Mesenchymal stem cell (in vitro differentiated cells and primary cell): ENCODE data around the gene CCNB1. TPM values are rescaled to one million over a fixed set of nuclear protein-coding genes. Genes with fewer than 3 reads are reported as not detected.

ENCODE experiments used
- DNase-seq: peaks from one replicate; pipeline ENCODE4 v3.0.0-alpha.2; 2013
- H2AFZ ChIP-seq: one replicate; pipeline ENCODE4 v1.6.1; 2013; ENCODE audit warnings: low read depth, mild to moderate bottlenecking, control low read depth, inconsistent platforms, low read length, moderate library complexity
- H2AK5ac ChIP-seq: 2 replicates; pipeline ENCODE4 v1.6.1; 2013; ENCODE audit warnings: low read length, moderate library complexity, mild to moderate bottlenecking, inconsistent platforms; ENCODE audit not compliant: severe bottlenecking
- H2BK120ac ChIP-seq: one replicate; pipeline ENCODE4 v1.6.1; 2013; ENCODE audit warnings: low read depth, mild to moderate bottlenecking, inconsistent platforms, low read length, moderate library complexity
- H2BK12ac ChIP-seq, 2 experiments: one replicate each; pipeline ENCODE4 v1.6.1; 2013; ENCODE audit warnings: inconsistent platforms in 2 of 2, low read length in 2 of 2, mild to moderate bottlenecking in 2 of 2, moderate library complexity in 2 of 2, control low read depth in 1 of 2
- H2BK15ac ChIP-seq: one replicate; pipeline ENCODE4 v1.6.1; 2013; ENCODE audit warnings: mild to moderate bottlenecking, low read depth, inconsistent platforms; ENCODE audit not compliant: poor library complexity, severe bottlenecking
- H2BK5ac ChIP-seq: 2 replicates; pipeline ENCODE4 v1.6.1; 2013; ENCODE audit warnings: low read depth, mild to moderate bottlenecking, low read length, control low read depth, inconsistent platforms; ENCODE audit not compliant: poor library complexity, severe bottlenecking
- H3K14ac ChIP-seq, 2 experiments: one replicate each; pipeline ENCODE4 v1.6.1; 2013; ENCODE audit warnings: inconsistent platforms in 2 of 2, low read length in 2 of 2, control low read depth in 1 of 2, mild to moderate bottlenecking in 1 of 2, moderate library complexity in 1 of 2
- H3K18ac ChIP-seq, 2 experiments: one replicate each; pipeline ENCODE4 v1.6.1; 2013; ENCODE audit warnings: inconsistent platforms in 2 of 2, low read length in 2 of 2, control low read depth in 1 of 2, low read depth in 1 of 2, mild to moderate bottlenecking in 1 of 2
- H3K23ac ChIP-seq, 2 experiments: one replicate each; pipeline ENCODE4 v1.6.1; 2013; ENCODE audit warnings: inconsistent platforms in 2 of 2, low read length in 2 of 2, mild to moderate bottlenecking in 2 of 2, moderate library complexity in 2 of 2, control low read depth in 1 of 2
- H3K27ac ChIP-seq: 2 replicates; pipeline ENCODE4 v1.5.1; 2013; ENCODE audit warnings: mild to moderate bottlenecking, moderate library complexity, low read length, control low read depth, inconsistent platforms; ENCODE audit not compliant: poor library complexity, severe bottlenecking
- H3K27me3 ChIP-seq, 2 experiments: 2 replicates each; pipeline versions ENCODE4 v1.6.1 to v1.7.0; 2013; ENCODE audit warnings: low read length in 2 of 2, mild to moderate bottlenecking in 2 of 2, moderate library complexity in 2 of 2, control low read depth in 1 of 2, inconsistent platforms in 1 of 2; ENCODE audit not compliant: control insufficient read depth in 1 of 2, insufficient read depth in 1 of 2
- H3K36me3 ChIP-seq, 2 experiments: 2 replicates each; pipeline versions ENCODE4 v1.6.1 to v1.7.0; 2013; ENCODE audit warnings: low read length in 2 of 2, control low read depth in 1 of 2, inconsistent platforms in 1 of 2, low read depth in 1 of 2, mild to moderate bottlenecking in 1 of 2; ENCODE audit not compliant: insufficient read depth in 2 of 2, control insufficient read depth in 1 of 2
- H3K4ac ChIP-seq, 2 experiments: one replicate each; pipeline ENCODE4 v1.6.1; 2013; ENCODE audit warnings: inconsistent platforms in 2 of 2, low read length in 2 of 2, mild to moderate bottlenecking in 2 of 2, moderate library complexity in 2 of 2, control low read depth in 1 of 2, low read depth in 1 of 2
- H3K4me1 ChIP-seq: 2 replicates; pipeline ENCODE4 v1.6.1; 2013; ENCODE audit warnings: low read depth, low read length, control low read depth; ENCODE audit not compliant: control insufficient read depth, insufficient read depth
- H3K4me2 ChIP-seq: 2 replicates; pipeline ENCODE4 v1.6.1; 2013; ENCODE audit warnings: low read length, mild to moderate bottlenecking, inconsistent platforms; ENCODE audit not compliant: poor library complexity, severe bottlenecking
- H3K4me3 ChIP-seq, 2 experiments: 2 replicates each; pipeline versions ENCODE4 v1.5.1 to v1.7.0; 2013; ENCODE audit warnings: low read length in 2 of 2, mild to moderate bottlenecking in 2 of 2, control low read depth in 1 of 2, low read depth in 1 of 2; ENCODE audit not compliant: insufficient read depth in 1 of 2
- H3K79me1 ChIP-seq: replicated peaks from 2 replicates; pipeline ENCODE4 v1.6.1; 2013; ENCODE audit warnings: mild to moderate bottlenecking, control low read depth, low read length, inconsistent platforms; ENCODE audit not compliant: poor library complexity, severe bottlenecking
- H3K9ac ChIP-seq: 2 replicates; pipeline ENCODE4 v1.7.0; 2013; ENCODE audit warnings: mild to moderate bottlenecking, low read length, moderate library complexity
- H3K9me3 ChIP-seq: 2 replicates; pipeline ENCODE4 v1.7.0; 2013; ENCODE audit warnings: mild to moderate bottlenecking, low read length; ENCODE audit not compliant: control insufficient read depth
- H4K8ac ChIP-seq: one replicate; pipeline ENCODE4 v1.6.1; 2013; ENCODE audit warnings: inconsistent platforms, mild to moderate bottlenecking, low read length, moderate library complexity
- H4K91ac ChIP-seq: one replicate; pipeline ENCODE4 v1.6.1; 2013; ENCODE audit warnings: mild to moderate bottlenecking, low read length, inconsistent platforms
- WGBS: methylation state at CpG from one replicate; pipeline ENCODE4 v1.1.7; 2013; ENCODE audit warnings: mixed read lengths; 5-methylcytosine and 5-hydroxymethylcytosine counted together
- polyA plus RNA-seq, 2 experiments: library from polyadenylated mRNA; stranded (reverse); fragments of 200-250 nt; gene quantifications; one replicate each; pipeline ENCODE4 v1.2.3, GENCODE V29; 2013

CCNB1 gene
- polyA plus RNA-seq (2013, experiment 1 of 2), result 22.5 TPM
- polyA plus RNA-seq (2013, experiment 2 of 2), result 21.7 TPM

- Histone ChIP-seq H3K4ac (peak within 1 kb of the TSS in 1 of 2 experiments; percentile 35), H3K79me1 (peaks cover 2% of the 10 kb centered on the region), H3K36me3 (peaks cover under 1 to 10% of the 10 kb centered on the region in 2 experiments), H3K4me1 (peaks cover 5% of the 10 kb centered on the region), H3K27ac (peak within 1 kb of the TSS; percentile 61), H3K4me2 (peak within 1 kb of the TSS; percentile 92), H2BK15ac (no peak within 1 kb of the TSS), H3K14ac (peak within 1 kb of the TSS in 1 of 2 experiments; percentile 23), H4K91ac (peak within 1 kb of the TSS; percentile 77), H4K8ac (peak within 1 kb of the TSS; percentile 93), H3K27me3 (no peaks in the 10 kb centered on the region), H2BK5ac (no peak within 1 kb of the TSS), H2BK12ac (no peak within 1 kb of the TSS), H3K9ac (peak within 1 kb of the TSS; percentile 92), H3K18ac (peak within 1 kb of the TSS; percentile 48 to 86), H3K4me3 (peak within 1 kb of the TSS; percentile 83 to 94), H3K9me3 (no peaks in the 10 kb centered on the region), H3K23ac (peak within 1 kb of the TSS in 1 of 2 experiments; percentile 70), H2AFZ (peak within 1 kb of the TSS; percentile 98), H2AK5ac (no peak within 1 kb of the TSS), H2BK120ac (no peak within 1 kb of the TSS)
- DNase-seq, result peak; percentile 98
- WGBS, result 3% methylated on average over 50 of the region's 50 CpGs
These were observed at the start of gene CCNB1 for GRCh38 chr5:69166686-69167492. TSS of gene CCNB1 (plus strand) at chr5:69167150. CDS start at chr5:69167263, 113 bp downstream.

- Histone ChIP-seq H3K23ac (no peak overlapping the region), H3K4me1 (no peaks in the 10 kb centered on the region), H3K9ac (no peak overlapping the region), H3K4me3 (no peak overlapping the region), H2AK5ac (no peak overlapping the region), H3K27me3 (no peaks in the 10 kb centered on the region), H2BK15ac (no peak overlapping the region), H3K18ac (no peak overlapping the region), H3K14ac (no peak overlapping the region), H3K4ac (no peak overlapping the region), H4K91ac (no peak overlapping the region), H3K79me1 (peaks cover 2% of the 10 kb centered on the region), H2BK120ac (no peak overlapping the region), H2BK5ac (no peak overlapping the region), H2AFZ (no peak overlapping the region), H3K36me3 (peaks cover 26 to 54% of the 10 kb centered on the region in 2 experiments), H3K9me3 (no peaks in the 10 kb centered on the region), H3K4me2 (no peak overlapping the region), H3K27ac (no peak overlapping the region), H2BK12ac (no peak overlapping the region), H4K8ac (no peak overlapping the region)
- peak; percentile 63 for DNase-seq
These were observed 37.5 kb upstream of the CCNB1 start for GRCh38 chr5:69129413-69129812.

GRCh38 chr5:69130241-69130640 lies 36.7 kb upstream of the CCNB1 start:
- H3K18ac ChIP-seq, result no peak overlapping the region
- no peak overlapping the region for H2BK5ac ChIP-seq
- H3K27me3 ChIP-seq, result no peaks in the 10 kb centered on the region
- H3K9me3 ChIP-seq, result no peaks in the 10 kb centered on the region
- H3K79me1 ChIP-seq, result peaks cover 2% of the 10 kb centered on the region
- no peak for DNase-seq
- H3K27ac ChIP-seq, result no peak overlapping the region
- no peak overlapping the region for H3K9ac ChIP-seq
- no peak overlapping the region for H4K8ac ChIP-seq
- H3K4me2 ChIP-seq, result no peak overlapping the region
- no CpG with 5 or more reads among the region's 2 CpGs for WGBS
- peaks cover 24 to 48% of the 10 kb centered on the region in 2 experiments for H3K36me3 ChIP-seq
- no peak overlapping the region for H3K4ac ChIP-seq
- no peak overlapping the region for H2BK120ac ChIP-seq
- H3K4me1 ChIP-seq, result no peaks in the 10 kb centered on the region
- no peak overlapping the region for H2BK15ac ChIP-seq
- H4K91ac ChIP-seq, result no peak overlapping the region
- H2BK12ac ChIP-seq, result no peak overlapping the region
- no peak overlapping the region for H3K14ac ChIP-seq
- H3K4me3 ChIP-seq, result no peak overlapping the region
- H2AK5ac ChIP-seq, result no peak overlapping the region
- H3K23ac ChIP-seq, result no peak overlapping the region
- no peak overlapping the region for H2AFZ ChIP-seq

GRCh38 chr5:69131304-69131703 lies 35.6 kb upstream of the CCNB1 start:
- H4K91ac ChIP-seq, result no peak overlapping the region
- no peak overlapping the region for H2BK12ac ChIP-seq
- H2AK5ac ChIP-seq, result no peak overlapping the region
- no peaks in the 10 kb centered on the region for H3K4me1 ChIP-seq
- H2BK15ac ChIP-seq, result no peak overlapping the region
- no peak overlapping the region for H3K14ac ChIP-seq
- H3K9me3 ChIP-seq, result no peaks in the 10 kb centered on the region
- H2BK120ac ChIP-seq, result no peak overlapping the region
- H3K9ac ChIP-seq, result no peak overlapping the region
- no peak overlapping the region for H3K18ac ChIP-seq
- no peak overlapping the region for H3K4me2 ChIP-seq
- DNase-seq, result no peak
- no peak overlapping the region for H3K27ac ChIP-seq
- no peak overlapping the region for H4K8ac ChIP-seq
- no peak overlapping the region for H3K23ac ChIP-seq
- H3K36me3 ChIP-seq, result peaks cover 17 to 40% of the 10 kb centered on the region in 2 experiments
- no peak overlapping the region for H2AFZ ChIP-seq
- no peak overlapping the region for H3K4ac ChIP-seq
- no peaks in the 10 kb centered on the region for H3K27me3 ChIP-seq
- no peak overlapping the region for H2BK5ac ChIP-seq
- no peak overlapping the region for H3K4me3 ChIP-seq
- H3K79me1 ChIP-seq, result peaks cover 2% of the 10 kb centered on the region
